Skin of body (tissue), 2 donors: ENCODE results near the gene NLRP12. TPM values are rescaled to one million over a fixed set of nuclear protein-coding genes. Genes with fewer than 3 reads are reported as not detected.
"Not testable (repeated sequence)": the region's sequence is repeated elsewhere in the genome, so short reads cannot be mapped to it uniquely, and the experiment has no call there.

Experiments
- DNase-seq: peaks from one replicate; lab custom pipeline; 2025; lab: John Stamatoyannopoulos, UW
- total RNA-seq: library from RNA; depleted of rRNA; stranded (reverse); fragments of >200 nt; gene quantifications from one replicate; pipeline ENCODE4 v1.2.3, GENCODE V29; 2014

NLRP12 gene
- total RNA-seq = 0.99 TPM

GRCh38 chr19:53824134-53824611 is at the start of gene NLRP12:
NLRP12 (minus strand) TSS chr19:53824314; CDS start chr19:53824174, 140 bp downstream.
- no peak for DNase-seq

GRCh38 chr19:53872762-53873161 is 48.6 kb upstream of the NLRP12 start:
- no peak for DNase-seq

GRCh38 chr19:53871454-53871853 is 47.3 kb upstream of the NLRP12 start:
- DNase-seq = no peak

GRCh38 chr19:53870485-53870844 is 46.4 kb upstream of the NLRP12 start:
- no peak for DNase-seq

GRCh38 chr19:53869805-53870484 is 45.8 kb upstream of the NLRP12 start:
- DNase-seq = not testable (repeated sequence)

GRCh38 chr19:53868892-53869804 is 45.0 kb upstream of the NLRP12 start:
- DNase-seq = peak; percentile 86

GRCh38 chr19:53868091-53868891 is 44.2 kb upstream of the NLRP12 start:
- DNase-seq = no peak

GRCh38 chr19:53867225-53868090 is 43.3 kb upstream of the NLRP12 start, which contains the start of gene MYADM:
MYADM (plus strand) TSS chr19:53867883; CDS start chr19:53873530, 5,647 bp downstream.
- peak; percentile 99 for DNase-seq

- no peak for DNase-seq
Observed at GRCh38 chr19:53866865-53867224, 42.7 kb upstream of the NLRP12 start.

- peak; percentile 69 for DNase-seq
Observed at GRCh38 chr19:53865918-53866864, 42.1 kb upstream of the NLRP12 start.

GRCh38 chr19:53865523-53865917 is 41.4 kb upstream of the NLRP12 start:
- no peak for DNase-seq

- no peak for DNase-seq
Observed at GRCh38 chr19:53864308-53864836, 40.3 kb upstream of the NLRP12 start.

GRCh38 chr19:53853707-53854106 is 29.6 kb upstream of the NLRP12 start:
- no peak for DNase-seq

GRCh38 chr19:53849237-53849676 is 25.1 kb upstream of the NLRP12 start:
- DNase-seq = peak; percentile 67

GRCh38 chr19:53847555-53847954 is 23.4 kb upstream of the NLRP12 start:
- DNase-seq = no peak

GRCh38 chr19:53844849-53845246 is 20.7 kb upstream of the NLRP12 start:
- DNase-seq = no peak

- not testable (repeated sequence) for DNase-seq
Observed at GRCh38 chr19:53840914-53841313, 16.8 kb upstream of the NLRP12 start.

GRCh38 chr19:53840241-53840640 is 16.1 kb upstream of the NLRP12 start:
- not testable (repeated sequence) for DNase-seq

GRCh38 chr19:53838446-53838845 is 14.3 kb upstream of the NLRP12 start:
- not testable (repeated sequence) for DNase-seq
